PFSK-1 (cell line): ENCODE results near the gene DCBLD2.

Experiments used
- FOXP2 ChIP-seq: optimal IDR thresholded peaks from 2 replicates; pipeline ENCODE3; 2011; ENCODE audit warnings: borderline replicate concordance, control low read depth, inconsistent platforms; ENCODE audit not compliant: insufficient read depth; ENCODE audit errors: extremely low read length, extremely low read depth
- POLR2AphosphoS5 ChIP-seq: IDR thresholded peaks from 2 replicates; pipeline ENCODE4 v1.6.1; 2012; ENCODE audit warnings: low read depth, mild to moderate bottlenecking, control low read depth, low read length, moderate library complexity
- SIN3A ChIP-seq: IDR thresholded peaks from 2 replicates; pipeline ENCODE4 v1.6.1; 2012; ENCODE audit warnings: mild to moderate bottlenecking, low read length, moderate library complexity, borderline replicate concordance; ENCODE audit not compliant: insufficient read depth
- TAF1 ChIP-seq: IDR thresholded peaks from 2 replicates; pipeline ENCODE4 v1.6.1; 2012; ENCODE audit warnings: low read length, control low read depth, borderline replicate concordance; ENCODE audit not compliant: insufficient read depth
- TF ChIP-seq, protein P1 (sequence below), 2 experiments: IDR thresholded peaks; 2 replicates each; pipeline versions ENCODE4 v1.6.1 to v1.8.0; 2011 to 2012; ENCODE audit warnings: low read depth in 2 of 2, low read length in 2 of 2, control low read depth in 1 of 2, inconsistent platforms in 1 of 2, mild to moderate bottlenecking in 1 of 2, moderate library complexity in 1 of 2; ENCODE audit not compliant: insufficient read depth in 1 of 2

The DCBLD2 gene

GRCh38 chr3:98809557-98809956, 91.9 kb downstream of the DCBLD2 start:
- TF ChIP-seq, protein P1, sequence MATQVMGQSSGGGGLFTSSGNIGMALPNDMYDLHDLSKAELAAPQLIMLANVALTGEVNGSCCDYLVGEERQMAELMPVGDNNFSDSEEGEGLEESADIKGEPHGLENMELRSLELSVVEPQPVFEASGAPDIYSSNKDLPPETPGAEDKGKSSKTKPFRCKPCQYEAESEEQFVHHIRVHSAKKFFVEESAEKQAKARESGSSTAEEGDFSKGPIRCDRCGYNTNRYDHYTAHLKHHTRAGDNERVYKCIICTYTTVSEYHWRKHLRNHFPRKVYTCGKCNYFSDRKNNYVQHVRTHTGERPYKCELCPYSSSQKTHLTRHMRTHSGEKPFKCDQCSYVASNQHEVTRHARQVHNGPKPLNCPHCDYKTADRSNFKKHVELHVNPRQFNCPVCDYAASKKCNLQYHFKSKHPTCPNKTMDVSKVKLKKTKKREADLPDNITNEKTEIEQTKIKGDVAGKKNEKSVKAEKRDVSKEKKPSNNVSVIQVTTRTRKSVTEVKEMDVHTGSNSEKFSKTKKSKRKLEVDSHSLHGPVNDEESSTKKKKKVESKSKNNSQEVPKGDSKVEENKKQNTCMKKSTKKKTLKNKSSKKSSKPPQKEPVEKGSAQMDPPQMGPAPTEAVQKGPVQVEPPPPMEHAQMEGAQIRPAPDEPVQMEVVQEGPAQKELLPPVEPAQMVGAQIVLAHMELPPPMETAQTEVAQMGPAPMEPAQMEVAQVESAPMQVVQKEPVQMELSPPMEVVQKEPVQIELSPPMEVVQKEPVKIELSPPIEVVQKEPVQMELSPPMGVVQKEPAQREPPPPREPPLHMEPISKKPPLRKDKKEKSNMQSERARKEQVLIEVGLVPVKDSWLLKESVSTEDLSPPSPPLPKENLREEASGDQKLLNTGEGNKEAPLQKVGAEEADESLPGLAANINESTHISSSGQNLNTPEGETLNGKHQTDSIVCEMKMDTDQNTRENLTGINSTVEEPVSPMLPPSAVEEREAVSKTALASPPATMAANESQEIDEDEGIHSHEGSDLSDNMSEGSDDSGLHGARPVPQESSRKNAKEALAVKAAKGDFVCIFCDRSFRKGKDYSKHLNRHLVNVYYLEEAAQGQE (IDR thresholded peaks at IDR 0.05; ENCODE audit: insufficient read depth in 1 of 2, low read depth in 2 of 2, low read length in 2 of 2) = no peak
- no peak for TF ChIP-seq SIN3A
- no peak for TF ChIP-seq FOXP2
- TF ChIP-seq TAF1 = no peak
- no peak for TF ChIP-seq POLR2AphosphoS5

DNA sequence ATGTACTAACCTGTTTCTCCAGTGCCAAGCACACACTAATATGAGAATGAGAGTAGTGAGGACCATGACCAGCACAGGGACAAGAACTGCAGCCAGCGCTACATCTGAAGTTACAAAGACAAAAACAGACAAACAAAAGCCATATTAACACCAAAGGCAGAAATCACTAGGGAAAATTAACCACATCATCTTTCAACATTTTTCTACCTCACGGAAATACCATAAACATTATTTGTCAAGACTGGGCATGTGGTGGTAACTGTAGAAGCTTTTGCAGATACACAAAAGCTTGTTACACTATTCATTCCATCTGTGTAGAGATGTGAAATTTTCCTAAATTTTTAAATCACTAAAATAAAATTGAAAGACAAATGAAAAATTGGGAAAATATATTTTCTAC, 93.4 kb downstream of the DCBLD2 start:
- TF ChIP-seq SIN3A = no peak
- TF ChIP-seq, protein P1 (IDR thresholded peaks at IDR 0.05; ENCODE audit: insufficient read depth in 1 of 2, low read depth in 2 of 2, low read length in 2 of 2) = no peak

- TF ChIP-seq POLR2AphosphoS5 = no peak
- TF ChIP-seq, protein P1 (IDR thresholded peaks at IDR 0.05; ENCODE audit: insufficient read depth in 1 of 2, low read depth in 2 of 2, low read length in 2 of 2) = no peak
- no peak for TF ChIP-seq SIN3A
- no peak for TF ChIP-seq FOXP2
Observed at GRCh38 chr3:98807561-98807960, 93.9 kb downstream of the DCBLD2 start.

DNA sequence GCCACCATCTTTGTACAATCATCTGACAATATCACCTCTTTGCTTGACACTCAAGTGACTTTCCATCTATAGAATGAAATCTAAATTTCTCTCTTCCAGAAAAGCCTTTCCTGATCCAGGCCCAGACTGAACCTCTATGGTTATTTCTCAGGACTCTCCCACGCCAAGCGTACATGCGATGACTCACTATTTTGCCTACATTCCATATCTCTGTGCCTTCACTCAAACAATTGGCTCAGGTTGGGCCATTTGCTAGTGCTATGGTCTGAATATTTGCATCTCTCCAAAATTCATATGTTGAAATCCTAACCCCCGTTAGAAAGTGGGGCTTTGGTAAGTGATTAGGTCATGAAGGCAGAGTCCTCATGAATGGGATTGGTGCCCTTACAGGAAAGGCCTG, 94.5 kb downstream of the DCBLD2 start:
- no peak for TF ChIP-seq POLR2AphosphoS5
- TF ChIP-seq, protein P1 (IDR thresholded peaks at IDR 0.05; ENCODE audit: insufficient read depth in 1 of 2, low read depth in 2 of 2, low read length in 2 of 2) = no peak
- no peak for TF ChIP-seq SIN3A
- TF ChIP-seq FOXP2 = no peak

DNA sequence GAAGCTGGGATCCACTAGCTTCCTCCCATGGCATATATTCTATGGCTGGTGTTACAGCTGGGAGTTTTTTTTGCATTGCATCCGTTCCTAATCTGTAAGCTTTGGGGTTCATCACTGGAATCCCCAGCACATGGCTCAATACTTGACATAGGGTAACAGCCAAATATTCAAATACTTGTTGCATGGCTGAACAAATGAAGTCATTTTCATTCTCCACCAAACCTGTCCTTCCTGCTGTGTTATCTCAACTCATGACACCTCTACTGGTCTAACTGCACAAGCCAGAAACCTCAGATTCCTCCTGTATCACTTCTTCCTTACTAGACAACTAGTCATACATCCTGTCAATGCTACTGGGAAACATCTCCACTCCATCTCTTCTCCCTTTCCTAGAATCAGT, 95.0 kb downstream of the DCBLD2 start:
- TF ChIP-seq FOXP2 = no peak
- no peak for TF ChIP-seq POLR2AphosphoS5
- TF ChIP-seq, protein P1 (IDR thresholded peaks at IDR 0.05; ENCODE audit: insufficient read depth in 1 of 2, low read depth in 2 of 2, low read length in 2 of 2) = no peak
- TF ChIP-seq TAF1 = no peak
- TF ChIP-seq SIN3A = no peak
